NCI-H526 treated with DMSO at 0.1 percent for 48 hours (cell line): ENCODE results near the gene HBEGF.

Experiments used
- DNase-seq: peaks from one replicate; lab custom pipeline; 2025; lab: John Stamatoyannopoulos, UW

Gene HBEGF

GRCh38 chr5:140302786-140303639 is 43.4 kb downstream of the HBEGF start, which contains the start of gene PFDN1:
Gene PFDN1, minus strand, starts transcription at chr5:140303101. Its CDS starts 28 bp downstream, at chr5:140303073.
- peak; percentile 91 for DNase-seq

GRCh38 chr5:140301136-140301535 is 45.3 kb downstream of the HBEGF start:
- DNase-seq = no peak

GRCh38 chr5:140299056-140299455 is 47.3 kb downstream of the HBEGF start:
- DNase-seq = no peak

- no peak for DNase-seq
These were observed 48.2 kb downstream of the HBEGF start for GRCh38 chr5:140298183-140298601.

- DNase-seq = no peak
These were observed 49.1 kb downstream of the HBEGF start for GRCh38 chr5:140297283-140297682.

- no peak for DNase-seq
These were observed 50.1 kb downstream of the HBEGF start for GRCh38 chr5:140296289-140296688.

- peak; percentile 32 for DNase-seq
These were observed 51.0 kb downstream of the HBEGF start for GRCh38 chr5:140295414-140295813.

GRCh38 chr5:140294753-140295152 is 51.6 kb downstream of the HBEGF start:
- DNase-seq = no peak

GRCh38 chr5:140293849-140294100 is 52.6 kb downstream of the HBEGF start:
- no peak for DNase-seq

GRCh38 chr5:140293091-140293848 is 53.1 kb downstream of the HBEGF start:
- no peak for DNase-seq

- DNase-seq = no peak
These were observed 54.0 kb downstream of the HBEGF start for GRCh38 chr5:140292212-140293036.

- DNase-seq = peak; percentile 97
These were observed 58.4 kb downstream of the HBEGF start for GRCh38 chr5:140287801-140288521.

- peak; percentile 40 for DNase-seq
These were observed 60.0 kb downstream of the HBEGF start for GRCh38 chr5:140286424-140286823.

GRCh38 chr5:140284013-140284412 is 62.4 kb downstream of the HBEGF start:
- DNase-seq = no peak
